Measurements from ENCODE around the gene RNF17. TPM values are rescaled to one million over a fixed set of nuclear protein-coding genes. Genes with fewer than 3 reads are reported as not detected.

RNF17 gene
- total RNA-seq, 1 experiment from 2014 or later, result not detected

- Histone ChIP-seq H3K4me2 (ENCODE audit: low read length) (no peak overlapping the region), H3K36me3 (ENCODE audit: control insufficient read depth in 1 of 2, insufficient read depth in 2 of 2, low read length in 2 of 2) (peaks cover 12 to 24% of the 10 kb centered on the region in 2 experiments), H3K9me3 (ENCODE audit: control insufficient read depth in 1 of 2, insufficient read depth in 1 of 2, low read depth in 1 of 2, low read length in 2 of 2) (no peaks in the 10 kb centered on the region), H3K4me3 (replicated peaks in 1 of 2; ENCODE audit: low read depth in 1 of 2, low read length in 2 of 2) (no peak overlapping the region), H3K27ac (ENCODE audit: low read depth, low read length) (no peak overlapping the region), H3K9me2 (ENCODE audit: insufficient read depth) (no peaks in the 10 kb centered on the region), H3K79me2 (ENCODE audit: insufficient read depth, low read length) (no peaks in the 10 kb centered on the region; the same call in 1 of the 2 replicates), H3K27me3 (ENCODE audit: insufficient read depth, low read length) (no peaks in the 10 kb centered on the region), H3K4me1 (ENCODE audit: control insufficient read depth in 1 of 2, insufficient read depth in 2 of 2, low read length in 2 of 2) (no peaks in the 10 kb centered on the region), H4K20me1 (ENCODE audit: insufficient read depth) (no peaks in the 10 kb centered on the region), H3K9ac (ENCODE audit: low read length) (no peak overlapping the region), H2AFZ (ENCODE audit: low read depth, low read length, poor library complexity, severe bottlenecking) (no peak overlapping the region)
- TF ChIP-seq TCF7L2 (IDR thresholded peaks at IDR 0.05; ENCODE audit: borderline replicate concordance, extremely low read depth, insufficient read depth, insufficient read length) (no peak), MAX (IDR thresholded peaks at IDR 0.05) (no peak), CTCF (IDR thresholded peaks at IDR 0.05 in 2 of 3, conservative IDR thresholded peaks at IDR 0.05 in 1 of 3; ENCODE audit: borderline replicate concordance in 1 of 3, insufficient read depth in 1 of 3, low read depth in 2 of 3, low read length in 2 of 3) (no peak), ELF1 (IDR thresholded peaks at IDR 0.05; ENCODE audit: borderline replicate concordance, low read depth) (no peak), JUND (IDR thresholded peaks at IDR 0.05) (no peak), EZH2phosphoT487 (IDR thresholded peaks at IDR 0.05; ENCODE audit: borderline replicate concordance) (no peak), SRF (IDR thresholded peaks at IDR 0.05; ENCODE audit: low read depth) (no peak), REST (IDR thresholded peaks at IDR 0.05; ENCODE audit: low read depth) (no peak), EZH2 (IDR thresholded peaks at IDR 0.05) (no peak), POLR2A (IDR thresholded peaks at IDR 0.05; ENCODE audit: borderline replicate concordance, extremely low read depth, insufficient read depth, insufficient read length) (no peak)
- intact Hi-C loops (cut with micrococcal nuclease), result no loop called here
- ChIA-PET CTCF (no interaction called here), POLR2A (no interaction called here), RAD21 (ENCODE audit: low non-redundant PET in 1 of 2, low total read pairs in 2 of 2, uncharacterized antibody in 2 of 2, unreplicated experiment in 2 of 2) (no interaction called here)
- ATAC-seq, result no peak
- no TSS peak for BruUV-seq (replicated peaks)
- no peak for DNase-seq (ENCODE audit: low read depth, low spot score)
These were observed 141.3 kb downstream of the RNF17 start for GRCh38 chr13:24905242-24905641.
